Testis (tissue), 2 donors: Measurements from ENCODE around the gene EPN3.

Experiments used
- CTCF ChIP-seq, 3 experiments: fragments of 450-650 bp in 2 of 3; fragments of 200-600 bp in 1 of 3; sonication (generic) in 1 of 3; IDR thresholded peaks; one replicate each; pipeline ENCODE4 v1.5.1; 2016 to 2019; ENCODE audit warnings: antibody characterized with exemption in 3 of 3, mild to moderate bottlenecking in 2 of 3, moderate library complexity in 1 of 3
- POLR2A ChIP-seq: fragments of 450-650 bp; IDR thresholded peaks from one replicate; pipeline ENCODE4 v1.6.1; 2017; ENCODE audit warnings: antibody characterized with exemption, mild to moderate bottlenecking, moderate library complexity

GRCh38 chr17:50572541-50572940, 40.0 kb downstream of the EPN3 start:
- TF ChIP-seq CTCF (IDR thresholded peaks at IDR 0.05) (no peak), POLR2A (no peak)
